BLaER1 (cell line): ENCODE measurements around the gene TDRD1.

Source experiments
- H3K27ac ChIP-seq: shearing (Covaris generic); formaldehyde crosslinking; 2 replicates; pipeline ENCODE4 v1.8.1; 2022
- H3K27me3 ChIP-seq: shearing (Covaris generic); formaldehyde crosslinking; 2 replicates; pipeline ENCODE4 v1.8.1; 2022
- H3K36me3 ChIP-seq: shearing (Covaris generic); formaldehyde crosslinking; 2 replicates; pipeline ENCODE4 v1.8.1; 2022
- H3K4me1 ChIP-seq: shearing (Covaris generic); formaldehyde crosslinking; 2 replicates; pipeline ENCODE4 v1.8.1; 2022
- H3K4me2 ChIP-seq: shearing (Covaris generic); formaldehyde crosslinking; 2 replicates; pipeline ENCODE4 v1.8.1; 2022
- H3K4me3 ChIP-seq: shearing (Covaris generic); formaldehyde crosslinking; 2 replicates; pipeline ENCODE4 v1.8.1; 2022
- H3K9ac ChIP-seq: shearing (Covaris generic); formaldehyde crosslinking; 2 replicates; pipeline ENCODE4 v1.8.1; 2022
- H3K9me3 ChIP-seq: shearing (Covaris generic); formaldehyde crosslinking; 2 replicates; pipeline ENCODE4 v1.8.1; 2022
- H4K20me1 ChIP-seq: shearing (Covaris generic); formaldehyde crosslinking; 2 replicates; pipeline ENCODE4 v1.8.1; 2022
- Cebpa-rat ChIP-seq: shearing (Covaris generic); IDR thresholded peaks from 2 replicates; pipeline ENCODE4 v1.8.1; 2022

TDRD1 gene

GRCh38 chr10:114221235-114221634 lies 42.1 kb downstream of the TDRD1 start:
- no peak for TF ChIP-seq Cebpa-rat
- no peak overlapping the region for H3K9ac ChIP-seq
- H3K4me3 ChIP-seq, result no peak overlapping the region
- no peaks in the 10 kb centered on the region for H3K4me1 ChIP-seq
- no peaks in the 10 kb centered on the region for H4K20me1 ChIP-seq
- H3K9me3 ChIP-seq, result no peaks in the 10 kb centered on the region
- H3K36me3 ChIP-seq, result no peaks in the 10 kb centered on the region
- no peak overlapping the region for H3K4me2 ChIP-seq
- no peak overlapping the region for H3K27ac ChIP-seq
- H3K27me3 ChIP-seq, result no peaks in the 10 kb centered on the region

- Histone ChIP-seq H3K4me1 (no peaks in the 10 kb centered on the region), H3K4me2 (no peak overlapping the region), H3K9ac (no peak overlapping the region), H4K20me1 (no peaks in the 10 kb centered on the region), H3K27ac (no peak overlapping the region), H3K27me3 (no peaks in the 10 kb centered on the region), H3K9me3 (no peaks in the 10 kb centered on the region), H3K36me3 (no peaks in the 10 kb centered on the region), H3K4me3 (no peak overlapping the region)
- no peak for TF ChIP-seq Cebpa-rat
Observed at GRCh38 chr10:114223066-114223465, 43.9 kb downstream of the TDRD1 start.

- Histone ChIP-seq H3K27ac (no peak overlapping the region), H3K9ac (no peak overlapping the region), H3K9me3 (no peaks in the 10 kb centered on the region), H4K20me1 (no peaks in the 10 kb centered on the region), H3K27me3 (no peaks in the 10 kb centered on the region), H3K4me2 (no peak overlapping the region), H3K4me1 (no peaks in the 10 kb centered on the region), H3K4me3 (no peak overlapping the region), H3K36me3 (no peaks in the 10 kb centered on the region)
- TF ChIP-seq Cebpa-rat, result no peak
Observed at GRCh38 chr10:114228156-114228555, 49.0 kb downstream of the TDRD1 start.

GRCh38 chr10:114232561-114233176 lies 53.5 kb downstream of the TDRD1 start:
- no peak overlapping the region for H3K4me3 ChIP-seq
- H3K27ac ChIP-seq, result no peak overlapping the region
- H3K4me1 ChIP-seq, result no peaks in the 10 kb centered on the region
- no peak overlapping the region for H3K9ac ChIP-seq
- H3K9me3 ChIP-seq, result no peaks in the 10 kb centered on the region
- no peak for TF ChIP-seq Cebpa-rat
- H3K36me3 ChIP-seq, result no peaks in the 10 kb centered on the region
- H4K20me1 ChIP-seq, result no peaks in the 10 kb centered on the region
- H3K27me3 ChIP-seq, result peaks cover 3% of the 10 kb centered on the region; the same call in 1 of the 2 replicates
- H3K4me2 ChIP-seq, result no peak overlapping the region

- Histone ChIP-seq H3K27me3 (peaks cover 11% of the 10 kb centered on the region), H3K4me3 (no peak overlapping the region)
Observed at GRCh38 chr10:114233482-114233881, 54.3 kb downstream of the TDRD1 start.

GRCh38 chr10:114234132-114234531 lies 55.0 kb downstream of the TDRD1 start:
- Histone ChIP-seq H3K27ac (no peak overlapping the region), H3K36me3 (no peaks in the 10 kb centered on the region), H3K4me1 (peaks cover 5% of the 10 kb centered on the region; the same call in 1 of the 2 replicates), H3K27me3 (peaks cover 18% of the 10 kb centered on the region), H3K4me2 (no peak overlapping the region), H3K9ac (no peak overlapping the region), H3K4me3 (no peak overlapping the region), H4K20me1 (0 out of 2 replicates have a peak, but pooled peaks cover 2% of the 10 kb centered on the region), H3K9me3 (peaks cover 3% of the 10 kb centered on the region; the same call in 1 of the 2 replicates)
- no peak for TF ChIP-seq Cebpa-rat

More at GRCh38 chr10:114233482-114233881, 54.3 kb downstream of the TDRD1 start:
- no peaks in the 10 kb centered on the region for H4K20me1 ChIP-seq
- TF ChIP-seq Cebpa-rat, result no peak
- H3K27ac ChIP-seq, result no peak overlapping the region
- no peaks in the 10 kb centered on the region for H3K4me1 ChIP-seq
- no peaks in the 10 kb centered on the region for H3K9me3 ChIP-seq
- no peak overlapping the region for H3K9ac ChIP-seq
- no peak overlapping the region for H3K4me2 ChIP-seq
- no peaks in the 10 kb centered on the region for H3K36me3 ChIP-seq

- peaks cover 52% of the 10 kb centered on the region for H3K27me3 ChIP-seq
- peak within 1 kb of the TSS; percentile 50; the same call in 1 of the 2 replicates for H3K4me3 ChIP-seq
- H3K9me3 ChIP-seq, result peaks cover 12% of the 10 kb centered on the region
- no peaks in the 10 kb centered on the region for H3K36me3 ChIP-seq
- 0 out of 2 replicates have a peak, but pooled peaks cover 13% of the 10 kb centered on the region for H4K20me1 ChIP-seq
- H3K4me1 ChIP-seq, result peaks cover 9% of the 10 kb centered on the region; the same call in 1 of the 2 replicates
- H3K27ac ChIP-seq, result no peak within 1 kb of the TSS
- peak within 1 kb of the TSS; percentile 52 for H3K4me2 ChIP-seq
- no peak for TF ChIP-seq Cebpa-rat
- H3K9ac ChIP-seq, result no peak within 1 kb of the TSS
Observed at GRCh38 chr10:114239117-114239993, 60.2 kb downstream of the TDRD1 start, which contains the start of gene VWA2. Gene VWA2, plus strand, starts transcription at chr10:114239254. Its CDS starts 9,460 bp downstream, at chr10:114248714.

- Histone ChIP-seq H3K4me3 (0 out of 2 replicates have a peak overlapping the region, but pooled peaks have one; percentile 50), H3K27me3 (peaks cover 52% of the 10 kb centered on the region), H3K36me3 (no peaks in the 10 kb centered on the region), H3K27ac (no peak overlapping the region), H3K4me1 (peaks cover 14% of the 10 kb centered on the region), H4K20me1 (0 out of 2 replicates have a peak, but pooled peaks cover 13% of the 10 kb centered on the region), H3K9ac (no peak overlapping the region), H3K4me2 (no peak overlapping the region), H3K9me3 (peaks cover 12% of the 10 kb centered on the region)
- no peak for TF ChIP-seq Cebpa-rat
Observed at GRCh38 chr10:114239994-114240345, 60.8 kb downstream of the TDRD1 start.

- Histone ChIP-seq H3K27me3 (peaks cover 52% of the 10 kb centered on the region), H3K4me2 (no peak overlapping the region), H3K9me3 (peaks cover 12% of the 10 kb centered on the region), H3K4me1 (peaks cover 20% of the 10 kb centered on the region), H3K9ac (no peak overlapping the region), H3K4me3 (no peak overlapping the region), H4K20me1 (0 out of 2 replicates have a peak, but pooled peaks cover 13% of the 10 kb centered on the region), H3K36me3 (no peaks in the 10 kb centered on the region), H3K27ac (no peak overlapping the region)
- TF ChIP-seq Cebpa-rat, result no peak
Observed at GRCh38 chr10:114242235-114242634, 63.1 kb downstream of the TDRD1 start.

- Histone ChIP-seq H3K4me1 (peaks cover 20% of the 10 kb centered on the region), H3K27ac (no peak overlapping the region), H4K20me1 (0 out of 2 replicates have a peak, but pooled peaks cover 13% of the 10 kb centered on the region), H3K27me3 (peaks cover 38% of the 10 kb centered on the region), H3K36me3 (no peaks in the 10 kb centered on the region), H3K4me2 (no peak overlapping the region), H3K4me3 (no peak overlapping the region), H3K9ac (no peak overlapping the region), H3K9me3 (peaks cover 12% of the 10 kb centered on the region)
- no peak for TF ChIP-seq Cebpa-rat
Observed at GRCh38 chr10:114243661-114244060, 64.5 kb downstream of the TDRD1 start.
